Mesodermal cell (in vitro differentiated cells): Measurements from ENCODE around the gene HEMGN.
"Not testable (repeated sequence)": the region's sequence is repeated elsewhere in the genome, so short reads cannot be mapped to it uniquely, and the experiment has no call there.

Experiments used
- H3K27ac ChIP-seq: 2 replicates; pipeline ENCODE4 v1.7.0; 2013; ENCODE audit warnings: mild to moderate bottlenecking, low read depth, low read length, moderate library complexity; ENCODE audit not compliant: severe bottlenecking
- H3K36me3 ChIP-seq: 2 replicates; pipeline ENCODE4 v1.7.1; 2013; ENCODE audit warnings: mild to moderate bottlenecking, low read length, moderate library complexity; ENCODE audit not compliant: control insufficient read depth, insufficient read depth
- H3K4me1 ChIP-seq: one replicate; pipeline ENCODE4 v1.7.1; 2013; ENCODE audit warnings: mild to moderate bottlenecking, low read length; ENCODE audit not compliant: insufficient read depth, control insufficient read depth, poor library complexity, severe bottlenecking
- H3K4me3 ChIP-seq: 2 replicates; pipeline ENCODE4 v1.7.0; 2013; ENCODE audit warnings: low read length, control low read depth, mild to moderate bottlenecking; ENCODE audit not compliant: insufficient read depth, poor library complexity, severe bottlenecking; ENCODE audit errors: extremely low read depth
- H3K9me3 ChIP-seq: 2 replicates; pipeline ENCODE4 v1.7.1; 2013; ENCODE audit warnings: mild to moderate bottlenecking, low read length, moderate library complexity; ENCODE audit not compliant: control insufficient read depth
- WGBS, 2 experiments: methylation state at CpG; one replicate each; pipeline ENCODE4 v1.1.5; 2013; ENCODE audit warnings: missing lambda C conversion rate in 2 of 2; ENCODE audit not compliant: insufficient coverage in 2 of 2; 5-methylcytosine and 5-hydroxymethylcytosine counted together

Gene HEMGN

DNA sequence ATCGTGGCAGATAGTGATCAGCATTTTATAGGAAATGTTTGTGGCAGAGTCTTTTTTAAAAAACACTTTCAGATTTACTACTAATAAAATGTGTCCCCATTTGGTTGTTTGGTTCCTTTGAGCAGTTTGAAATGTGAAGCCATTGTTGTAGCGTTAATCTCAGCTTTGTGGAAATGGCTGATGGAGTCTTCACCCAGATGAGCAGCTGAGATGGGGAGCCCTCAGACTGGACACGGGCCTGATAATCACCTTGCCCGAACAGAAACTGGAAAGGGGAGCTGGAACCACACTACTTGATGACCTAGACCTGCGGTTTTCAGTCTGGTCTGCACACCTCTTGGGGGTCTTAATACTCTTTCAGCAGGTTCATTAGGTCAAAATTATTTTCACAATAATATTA, 24.6 kb upstream of the HEMGN start:
- Histone ChIP-seq H3K4me1 (no peaks in the 10 kb centered on the region), H3K27ac (no peak overlapping the region), H3K9me3 (no peaks in the 10 kb centered on the region), H3K36me3 (no peaks in the 10 kb centered on the region), H3K4me3 (no peak overlapping the region)
- 83% methylated on average over 1 to 3 of the region's 5 CpGs for WGBS, 2 experiments

GRCh38 chr9:97962136-97962535, 24.2 kb upstream of the HEMGN start:
- H3K4me1 ChIP-seq = no peaks in the 10 kb centered on the region
- WGBS, 2 experiments = 80 to 87% methylated on average over 3 to 4 of the region's 4 CpGs

DNA sequence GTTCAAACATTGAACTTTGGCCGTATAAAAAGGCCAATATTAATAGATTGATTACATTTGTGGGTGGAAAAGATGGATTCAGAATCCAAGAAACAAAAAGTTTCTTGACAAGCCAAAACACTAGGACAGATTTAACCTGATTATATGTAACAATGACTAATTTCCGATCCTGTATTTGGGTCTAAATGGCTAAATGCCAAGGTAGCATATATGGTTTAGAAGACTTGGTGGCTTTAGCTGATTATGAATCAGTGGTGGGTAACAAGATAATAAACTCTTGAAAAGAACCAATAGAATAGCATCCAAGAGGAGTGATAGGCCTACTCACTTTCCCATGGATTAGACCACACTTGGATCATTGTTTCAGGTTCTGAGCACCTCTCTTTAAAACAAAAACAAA, 23.4 kb upstream of the HEMGN start:
- Histone ChIP-seq H3K4me3 (no peak overlapping the region), H3K4me1 (no peaks in the 10 kb centered on the region), H3K9me3 (no peaks in the 10 kb centered on the region), H3K36me3 (no peaks in the 10 kb centered on the region), H3K27ac (no peak overlapping the region)
- 80% methylated on average over 1 of the region's 2 CpGs; no CpG with 5 or more reads in 1 of the 2 experiments for WGBS, 2 experiments

More at GRCh38 chr9:97962136-97962535, 24.2 kb upstream of the HEMGN start:
- no peak overlapping the region for H3K27ac ChIP-seq
- H3K4me3 ChIP-seq = no peak overlapping the region
- H3K9me3 ChIP-seq = no peaks in the 10 kb centered on the region
- H3K36me3 ChIP-seq = no peaks in the 10 kb centered on the region

DNA sequence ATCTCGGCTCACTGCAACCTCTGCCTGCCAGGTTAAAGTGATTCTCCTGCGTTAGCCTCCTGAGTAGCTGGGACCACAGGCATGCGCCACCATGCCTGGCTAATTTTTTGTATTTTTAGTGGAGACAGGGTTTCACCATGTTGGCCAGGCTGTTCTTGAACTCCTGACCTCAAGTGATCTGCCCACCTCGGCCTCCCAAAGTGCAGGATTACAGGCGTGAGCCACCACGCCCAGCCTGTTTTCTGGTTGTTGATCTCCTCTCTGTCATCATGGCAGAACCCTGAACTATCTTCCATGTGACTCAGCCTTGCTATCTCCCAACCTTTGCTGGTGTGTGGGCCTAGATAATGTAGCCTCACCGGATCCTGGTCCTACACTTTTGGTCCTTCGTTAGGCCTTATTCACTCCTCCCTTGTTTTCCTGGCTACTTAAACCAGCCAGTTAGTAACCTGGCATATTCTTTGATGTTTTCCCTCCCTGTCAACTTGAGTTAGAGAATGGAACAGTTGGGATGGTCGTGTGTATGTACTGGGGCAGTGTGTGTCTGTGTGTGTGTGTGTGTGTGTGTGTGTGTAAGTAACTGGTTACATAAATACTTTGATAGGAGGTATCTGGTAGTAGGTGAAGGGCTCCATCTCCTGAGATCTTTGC, 22.8 kb upstream of the HEMGN start:
- not testable (repeated sequence) for H3K4me3 ChIP-seq, H3K27ac ChIP-seq, H3K36me3 ChIP-seq, H3K4me1 ChIP-seq, H3K9me3 ChIP-seq
- WGBS, 2 experiments = 89 to 98% methylated on average over 6 to 8 of the region's 9 CpGs

GRCh38 chr9:97959585-97959984, 21.6 kb upstream of the HEMGN start:
- H3K9me3 ChIP-seq = no peaks in the 10 kb centered on the region
- no peaks in the 10 kb centered on the region for H3K36me3 ChIP-seq
- no peak overlapping the region for H3K4me3 ChIP-seq
- no peak overlapping the region for H3K27ac ChIP-seq
- no peaks in the 10 kb centered on the region for H3K4me1 ChIP-seq

GRCh38 chr9:97958812-97959511, 21.0 kb upstream of the HEMGN start:
- Histone ChIP-seq H3K27ac (no peak overlapping the region), H3K36me3 (no peaks in the 10 kb centered on the region), H3K4me1 (no peaks in the 10 kb centered on the region), H3K4me3 (no peak overlapping the region), H3K9me3 (no peaks in the 10 kb centered on the region)
- WGBS, 2 experiments = 89 to 91% methylated on average over 4 to 5 of the region's 5 CpGs

GRCh38 chr9:97956331-97956730, 18.4 kb upstream of the HEMGN start:
- no peaks in the 10 kb centered on the region for H3K9me3 ChIP-seq
- H3K4me1 ChIP-seq = no peaks in the 10 kb centered on the region
- H3K27ac ChIP-seq = no peak overlapping the region
- H3K36me3 ChIP-seq = no peaks in the 10 kb centered on the region
- H3K4me3 ChIP-seq = no peak overlapping the region

GRCh38 chr9:97954550-97954989, 16.6 kb upstream of the HEMGN start:
- Histone ChIP-seq H3K4me1 (no peaks in the 10 kb centered on the region), H3K9me3 (no peaks in the 10 kb centered on the region), H3K27ac (no peak overlapping the region), H3K4me3 (no peak overlapping the region), H3K36me3 (no peaks in the 10 kb centered on the region)

GRCh38 chr9:97950873-97951272, 12.9 kb upstream of the HEMGN start:
- not testable (repeated sequence) for H3K27ac ChIP-seq, H3K4me1 ChIP-seq, H3K4me3 ChIP-seq, H3K9me3 ChIP-seq, H3K36me3 ChIP-seq
- 76 to 78% methylated on average over 4 to 5 of the region's 5 CpGs for WGBS, 2 experiments

DNA sequence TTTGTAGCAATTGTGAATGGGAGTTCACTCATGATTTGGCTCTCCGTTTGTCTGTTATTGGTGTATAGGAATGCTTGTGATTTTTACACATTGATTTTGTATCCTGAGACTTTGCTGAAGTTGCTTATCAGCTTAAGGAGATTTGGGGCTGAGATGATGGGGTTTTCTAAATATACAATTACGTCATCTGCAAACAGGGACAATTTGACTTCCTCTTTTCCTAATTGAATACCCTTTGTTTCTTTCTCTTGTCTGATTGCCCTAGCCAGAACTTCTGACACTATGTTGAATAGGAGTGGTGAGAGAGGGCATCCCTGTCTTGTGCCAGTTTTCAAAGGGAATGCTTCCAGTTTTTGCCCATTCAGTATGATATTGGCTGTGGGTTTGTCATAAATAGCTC, 9.1 kb upstream of the HEMGN start:
- H3K4me1 ChIP-seq, H3K9me3 ChIP-seq, H3K36me3 ChIP-seq, H3K4me3 ChIP-seq, H3K27ac ChIP-seq: not testable (repeated sequence)
- no CpG with 5 or more reads among the region's 2 CpGs for WGBS, 2 experiments

DNA sequence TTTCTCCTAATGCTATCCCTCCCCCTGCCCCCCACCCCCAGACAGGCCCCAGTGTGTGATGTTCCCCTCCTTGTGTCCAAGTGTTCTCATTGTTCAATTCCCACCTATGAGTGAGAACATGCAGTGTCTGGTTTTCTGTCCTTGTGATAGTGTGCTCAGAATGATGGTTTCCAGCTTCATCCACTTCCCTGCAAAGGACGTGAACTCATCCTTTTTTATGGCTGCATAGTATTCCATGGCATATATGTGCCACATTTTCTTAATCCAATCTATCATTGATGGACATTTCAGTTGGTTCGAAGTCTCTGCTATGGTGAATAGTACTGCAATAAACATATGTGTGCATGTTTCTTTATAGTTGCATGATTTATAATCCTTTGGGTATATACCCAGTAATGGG, 7.5 kb upstream of the HEMGN start:
- not testable (repeated sequence) for H3K4me3 ChIP-seq, H3K4me1 ChIP-seq, H3K9me3 ChIP-seq, H3K27ac ChIP-seq, H3K36me3 ChIP-seq
- WGBS, 2 experiments = 70% methylated on average over 1 to 2 of the region's 2 CpGs
